AG04450 (cell line): ENCODE measurements around the gene RNH1. TPM values are rescaled to one million over a fixed set of nuclear protein-coding genes. Genes with fewer than 3 reads are reported as not detected.

ENCODE experiments used
- CTCF ChIA-PET: fragments of 300-600, 350-600 bp; formaldehyde crosslinking; extraction: SDS; loops from one replicate; lab custom pipeline; 2022; ENCODE audit warnings: antibody characterized with exemption, inconsistent platforms; lab: Charles Lee
- POLR2A ChIA-PET: fragments of 350-600 bp; formaldehyde crosslinking; extraction: SDS; loops from one replicate; lab custom pipeline; 2021; ENCODE audit warnings: antibody characterized with exemption, inconsistent platforms; lab: Yijun Ruan, JAX
- DNase-seq: peaks from one replicate; pipeline ENCODE4 v3.0.0-alpha.2; 2011; ENCODE audit warnings: low read depth, low spot score
- H3K27ac ChIP-seq: one replicate; pipeline ENCODE4 v1.5.1; 2012; ENCODE audit warnings: low read depth, low read length, control low read depth
- H3K27me3 ChIP-seq: one replicate; pipeline ENCODE4 v1.6.0; 2012; ENCODE audit warnings: low read length; ENCODE audit not compliant: control insufficient read depth, insufficient read depth
- H3K4me3 ChIP-seq: 2 replicates; pipeline ENCODE4 v1.5.1; 2011; ENCODE audit warnings: mild to moderate bottlenecking, low read depth, low read length, control low read depth
- H3K9me3 ChIP-seq: 2 replicates; pipeline ENCODE4 v1.5.1; 2012; ENCODE audit warnings: low read length; ENCODE audit not compliant: control insufficient read depth, insufficient read depth
- polyA plus RNA-seq: library from polyadenylated mRNA; depleted of rRNA; stranded (reverse); fragments of >200 nt; gene quantifications from 2 replicates; pipeline ENCODE4 v1.2.3, GENCODE V29; 2011
- TF ChIP-seq, protein P1 (sequence below): IDR thresholded peaks from 2 replicates; pipeline ENCODE4 v1.5.1; 2011; ENCODE audit warnings: low read depth, low read length, control low read depth, inconsistent platforms

RNH1 gene
- polyA plus RNA-seq, 1 experiment: 98.6 TPM

GRCh38 chr11:452203-452744, 54.8 kb downstream of the RNH1 start:
- DNase-seq: no peak
- no peaks in the 10 kb centered on the region; the same call in 1 of the 2 replicates for H3K9me3 ChIP-seq
- POLR2A ChIA-PET: no interaction called here
- no peaks in the 10 kb centered on the region for H3K27me3 ChIP-seq
- no peak overlapping the region for H3K4me3 ChIP-seq
- CTCF ChIA-PET: no interaction called here
- TF ChIP-seq, protein P1, sequence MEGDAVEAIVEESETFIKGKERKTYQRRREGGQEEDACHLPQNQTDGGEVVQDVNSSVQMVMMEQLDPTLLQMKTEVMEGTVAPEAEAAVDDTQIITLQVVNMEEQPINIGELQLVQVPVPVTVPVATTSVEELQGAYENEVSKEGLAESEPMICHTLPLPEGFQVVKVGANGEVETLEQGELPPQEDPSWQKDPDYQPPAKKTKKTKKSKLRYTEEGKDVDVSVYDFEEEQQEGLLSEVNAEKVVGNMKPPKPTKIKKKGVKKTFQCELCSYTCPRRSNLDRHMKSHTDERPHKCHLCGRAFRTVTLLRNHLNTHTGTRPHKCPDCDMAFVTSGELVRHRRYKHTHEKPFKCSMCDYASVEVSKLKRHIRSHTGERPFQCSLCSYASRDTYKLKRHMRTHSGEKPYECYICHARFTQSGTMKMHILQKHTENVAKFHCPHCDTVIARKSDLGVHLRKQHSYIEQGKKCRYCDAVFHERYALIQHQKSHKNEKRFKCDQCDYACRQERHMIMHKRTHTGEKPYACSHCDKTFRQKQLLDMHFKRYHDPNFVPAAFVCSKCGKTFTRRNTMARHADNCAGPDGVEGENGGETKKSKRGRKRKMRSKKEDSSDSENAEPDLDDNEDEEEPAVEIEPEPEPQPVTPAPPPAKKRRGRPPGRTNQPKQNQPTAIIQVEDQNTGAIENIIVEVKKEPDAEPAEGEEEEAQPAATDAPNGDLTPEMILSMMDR: no peak
- H3K27ac ChIP-seq: no peak overlapping the region

GRCh38 chr11:451738-452137, 55.3 kb downstream of the RNH1 start:
- CTCF ChIA-PET: no interaction called here
- no peak for DNase-seq
- Histone ChIP-seq H3K27me3 (no peaks in the 10 kb centered on the region), H3K27ac (no peak overlapping the region), H3K9me3 (no peaks in the 10 kb centered on the region; the same call in 1 of the 2 replicates), H3K4me3 (peak overlapping the region; percentile 85)
- POLR2A ChIA-PET: no interaction called here
- TF ChIP-seq, protein P1: no peak

- DNase-seq: no peak
- ChIA-PET POLR2A (no interaction called here), CTCF (interaction anchor here (0.6 to 0.7 kb wide), 2 partner anchors 10 to 44 kb away, joined by 3 read pairs; no protein-coding TSS in a partner anchor)
- Histone ChIP-seq H3K4me3 (peak overlapping the region; percentile 85), H3K27me3 (no peaks in the 10 kb centered on the region), H3K9me3 (no peaks in the 10 kb centered on the region; the same call in 1 of the 2 replicates), H3K27ac (no peak overlapping the region)
- TF ChIP-seq, protein P1: 0 out of 2 replicates have a peak, but pooled peaks have one; percentile 6
Observed at GRCh38 chr11:450809-451451, 56.1 kb downstream of the RNH1 start.

DNA sequence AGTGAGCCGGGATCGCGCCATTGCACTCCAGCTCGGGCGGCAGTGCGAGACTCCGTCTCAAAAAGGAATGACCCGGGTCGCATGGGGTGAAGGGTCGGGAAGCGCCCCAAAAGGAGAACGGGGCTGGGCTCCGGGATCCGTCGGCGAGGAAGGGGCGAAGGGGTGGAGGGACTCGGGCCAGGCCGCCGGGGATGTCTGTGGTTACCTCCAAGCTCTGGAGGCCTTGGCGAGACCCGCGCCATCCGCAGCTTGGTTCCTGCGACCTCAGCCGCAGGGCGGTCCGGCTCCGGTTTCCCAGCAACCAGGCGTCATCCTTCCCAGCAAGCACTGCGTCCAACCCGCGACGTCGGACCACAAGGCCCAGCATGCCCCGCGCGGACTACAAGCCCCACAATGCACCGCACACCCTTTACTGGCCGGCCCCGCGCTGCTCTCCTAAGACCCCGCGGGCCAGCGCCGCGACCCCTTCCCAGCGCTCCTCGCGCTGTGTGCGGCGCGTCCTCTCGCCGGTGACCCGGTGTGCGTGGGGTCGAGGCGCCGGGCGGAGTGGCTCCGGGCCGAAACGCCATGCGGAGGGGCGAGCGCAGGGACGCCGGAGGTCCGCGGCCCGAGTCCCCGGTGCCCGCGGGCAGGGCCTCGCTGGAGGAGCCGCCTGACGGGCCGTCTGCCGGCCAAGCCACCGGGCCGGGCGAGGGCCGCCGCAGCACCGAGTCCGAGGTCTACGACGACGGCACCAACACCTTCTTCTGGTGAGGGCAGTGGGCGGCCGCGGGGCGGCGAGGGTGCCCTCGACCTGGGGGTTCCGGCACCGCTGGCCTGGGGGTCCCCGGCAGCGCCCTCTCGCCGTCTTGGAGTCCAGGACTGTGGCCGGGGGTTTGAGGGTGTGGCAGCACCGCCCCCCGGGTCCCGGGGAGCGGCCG, 56.9 kb downstream of the RNH1 start, which contains the start of gene PTDSS2:
TSS of gene PTDSS2 (plus strand) at position 391 of the 920 bp plus-strand sequence. CDS start at position 568, 177 bp downstream.
- no peaks in the 10 kb centered on the region; the same call in 1 of the 2 replicates for H3K9me3 ChIP-seq
- peak within 1 kb of the TSS; percentile 85 for H3K4me3 ChIP-seq
- peak; percentile 86 for DNase-seq
- POLR2A ChIA-PET: interaction anchor here (1.2 to 1.8 kb wide), 4 partner anchors 22 to 243 kb away, joined by 3 to 4 read pairs (median 4); partner anchors contain the start of genes BET1L, PHRF1 and RIC8A
- TF ChIP-seq, protein P1: no peak
- CTCF ChIA-PET: interaction anchor here (0.6 to 2.5 kb wide), 6 partner anchors 9 to 243 kb away, joined by 3 to 24 read pairs (median 3); partner anchors contain the start of genes BET1L and RIC8A
- no peaks in the 10 kb centered on the region for H3K27me3 ChIP-seq
- peak within 1 kb of the TSS; percentile 52 for H3K27ac ChIP-seq
